HG03097 (cell line): ENCODE measurements around the gene ODAD4.
"Not testable (repeated sequence)": the region's sequence is repeated elsewhere in the genome, so short reads cannot be mapped to it uniquely, and the experiment has no call there.

Source experiments
- ATAC-seq: cut with Tn5 transposase; IDR thresholded peaks from one replicate; pipeline ENCODE4 v1.9.1; 2021; ENCODE audit not compliant: unreplicated experiment, low FRiP score

The ODAD4 gene

DNA sequence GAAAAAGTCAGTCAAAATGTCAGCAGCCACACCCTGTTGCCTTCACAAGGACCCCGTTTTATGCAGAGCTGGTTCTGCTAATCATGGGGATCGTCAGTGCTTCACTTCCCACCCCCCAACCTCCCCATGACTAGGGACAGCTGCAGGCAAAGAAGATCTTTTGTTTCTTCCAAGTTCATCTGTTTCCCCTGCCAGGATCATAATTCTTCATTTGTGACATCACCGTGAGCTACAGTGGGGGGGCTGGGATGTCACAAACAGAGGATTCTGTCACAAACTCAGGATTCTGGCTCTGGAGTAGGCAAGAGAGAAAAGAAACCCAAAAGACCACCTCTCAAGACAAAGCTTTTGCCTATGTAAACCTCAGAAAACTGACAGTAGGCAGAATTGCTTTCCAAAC, 62.2 kb downstream of the ODAD4 start:
- ATAC-seq = no peak

DNA sequence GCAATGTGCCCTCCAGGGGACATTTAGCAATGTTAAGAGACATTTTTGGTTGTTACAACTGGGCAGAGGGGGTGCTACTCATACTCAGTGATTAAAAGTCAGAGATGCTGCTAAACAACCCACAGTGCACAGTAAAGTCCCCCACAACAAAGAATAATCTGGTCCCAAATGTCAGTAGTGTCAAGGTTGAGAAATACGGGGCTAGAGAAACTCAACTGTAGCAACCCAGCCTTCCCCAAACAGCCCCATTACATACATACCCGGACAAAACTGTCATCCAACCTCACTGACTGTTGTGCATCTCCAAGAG, 66.4 kb downstream of the ODAD4 start:
- no peak for ATAC-seq

DNA sequence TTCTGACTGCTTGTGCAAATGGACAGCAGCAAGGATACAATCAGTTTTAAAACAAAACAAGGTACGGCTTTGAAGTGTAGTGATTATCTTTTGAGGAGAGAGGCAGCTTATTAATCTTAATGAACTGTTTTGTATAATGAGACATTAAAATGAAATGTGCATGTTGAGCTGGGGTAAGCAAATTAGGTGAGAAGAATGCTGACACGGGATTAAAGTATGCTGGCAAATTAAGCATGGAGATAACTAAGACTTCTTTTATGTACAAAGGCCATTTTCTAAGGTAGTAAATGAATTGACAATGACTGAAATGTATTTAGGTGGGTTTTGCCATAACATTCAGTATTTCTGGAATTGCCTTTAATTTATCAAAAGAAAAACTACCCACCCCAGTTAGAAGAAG, 68.1 kb downstream of the ODAD4 start:
- ATAC-seq = no peak

DNA sequence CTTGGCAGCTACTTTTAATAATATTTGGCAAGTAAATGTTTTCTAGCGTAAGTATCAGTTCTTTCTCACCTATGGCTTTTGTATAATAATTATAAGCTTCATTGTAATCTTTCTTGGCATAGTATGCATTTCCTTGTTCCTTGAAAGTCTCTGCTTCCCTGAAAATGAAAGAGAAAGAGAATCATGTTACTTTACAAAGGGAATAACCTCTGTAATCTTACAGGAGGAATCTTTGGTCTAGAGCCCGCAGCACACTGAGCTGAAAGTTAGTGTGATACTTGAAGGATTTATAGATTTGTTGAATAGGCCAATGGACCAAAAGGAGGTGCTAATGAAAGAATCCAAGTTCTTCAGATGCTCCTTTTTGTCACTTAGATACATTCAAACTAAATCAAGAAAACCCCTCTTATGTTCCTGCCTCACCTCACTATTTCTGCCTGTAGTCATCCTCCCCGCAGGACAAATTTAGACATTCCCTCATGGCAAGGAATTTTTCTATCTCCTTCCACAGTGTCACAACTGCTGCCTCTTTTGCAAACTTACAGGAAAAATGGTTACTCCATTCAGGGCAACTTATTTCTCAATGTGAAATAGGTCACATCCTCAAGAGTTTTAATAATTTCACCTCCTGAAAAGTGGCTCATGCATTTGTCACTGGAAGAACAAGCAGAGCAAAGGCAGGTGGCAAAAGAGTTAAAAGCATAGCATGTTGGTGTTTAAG, 70.2 kb downstream of the ODAD4 start:
- no peak for ATAC-seq

DNA sequence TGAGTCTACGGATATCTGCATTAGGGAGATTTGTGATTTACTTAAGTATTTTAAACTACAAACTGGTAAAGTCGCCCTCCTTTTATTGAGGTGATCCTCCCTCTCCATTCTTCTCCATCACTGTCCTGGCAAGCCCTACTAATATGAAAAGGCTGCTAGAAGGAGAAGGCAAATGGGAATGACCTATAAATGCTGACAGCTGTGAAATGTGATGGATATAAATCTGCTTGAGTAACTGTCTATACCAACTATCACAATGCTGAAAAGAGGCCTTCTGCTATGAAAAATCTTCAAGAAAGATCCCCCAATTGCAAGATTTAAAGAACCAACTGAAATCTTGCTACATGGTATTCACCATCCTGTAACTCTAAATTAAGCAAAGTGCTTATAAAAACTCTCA, 71.3 kb downstream of the ODAD4 start:
- no peak for ATAC-seq

DNA sequence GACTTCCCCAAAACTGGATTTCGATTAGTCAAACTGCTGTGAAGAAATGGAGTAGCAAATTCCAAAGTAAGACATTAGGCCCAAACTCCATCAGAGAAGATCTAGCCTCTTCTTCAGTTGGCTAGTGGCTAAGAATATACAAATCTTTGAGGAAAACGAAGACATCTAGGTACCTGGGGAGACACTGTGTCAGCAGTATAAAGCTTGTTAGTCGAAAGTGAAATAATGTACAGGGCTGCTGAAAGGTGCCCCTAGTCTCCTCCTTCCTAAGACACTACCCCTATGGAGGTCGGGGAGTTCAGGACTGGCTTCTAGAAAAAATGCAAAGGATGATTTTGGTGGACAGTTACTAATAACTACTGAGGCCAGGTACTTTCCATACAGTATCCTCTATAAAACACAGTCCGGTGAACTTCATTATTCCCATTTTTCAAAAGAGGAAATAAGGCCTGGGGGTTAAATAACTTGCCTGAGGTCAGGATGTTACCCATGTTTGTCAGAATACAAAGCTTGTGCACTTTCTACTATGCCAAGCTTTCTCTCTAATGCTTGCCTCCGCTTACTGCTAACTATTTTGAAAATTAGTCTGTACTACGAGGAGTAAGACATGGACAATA, 71.9 kb downstream of the ODAD4 start:
- ATAC-seq = no peak

DNA sequence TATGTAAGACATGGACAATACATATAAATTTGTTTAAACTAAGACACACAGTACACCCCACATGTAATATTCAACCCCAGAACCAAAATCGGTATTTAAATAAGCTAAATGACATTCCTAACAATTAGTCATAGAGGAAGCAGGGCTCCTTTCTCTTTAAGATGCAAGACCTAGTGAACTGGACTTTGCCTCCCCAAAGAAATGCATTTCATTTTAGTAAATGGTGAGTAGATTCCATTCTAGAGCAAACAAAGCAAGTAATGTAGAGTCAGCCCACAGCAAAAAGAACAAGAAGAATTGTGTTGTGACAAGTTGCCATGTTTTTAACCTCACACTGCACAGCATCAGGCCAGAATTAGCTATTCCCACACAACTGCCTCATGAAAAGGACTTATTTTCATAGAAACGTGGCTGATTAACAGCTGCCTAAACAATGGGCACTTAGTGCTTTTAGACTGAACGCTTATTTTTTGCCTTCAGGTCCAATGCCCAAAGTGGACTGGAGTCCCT, 72.4 kb downstream of the ODAD4 start:
- ATAC-seq = no peak

DNA sequence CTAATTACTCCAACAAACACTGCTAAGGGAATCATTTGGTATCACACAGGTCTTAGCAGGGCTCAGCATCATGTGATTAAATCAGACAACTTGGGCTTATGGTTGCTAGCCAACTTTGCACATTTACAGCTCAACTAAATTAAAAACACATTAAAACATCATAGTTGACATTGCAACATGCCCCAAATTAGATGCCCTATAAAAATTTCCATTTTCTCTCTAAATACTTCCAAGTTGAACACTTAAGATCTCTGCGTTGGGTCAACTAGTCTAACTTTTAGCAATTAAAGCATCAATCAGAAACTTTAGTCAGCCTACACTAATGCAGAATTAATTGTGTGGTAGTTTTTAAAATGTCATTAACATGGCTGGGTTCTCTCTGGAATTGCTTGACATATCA, 74.7 kb downstream of the ODAD4 start:
- no peak for ATAC-seq

DNA sequence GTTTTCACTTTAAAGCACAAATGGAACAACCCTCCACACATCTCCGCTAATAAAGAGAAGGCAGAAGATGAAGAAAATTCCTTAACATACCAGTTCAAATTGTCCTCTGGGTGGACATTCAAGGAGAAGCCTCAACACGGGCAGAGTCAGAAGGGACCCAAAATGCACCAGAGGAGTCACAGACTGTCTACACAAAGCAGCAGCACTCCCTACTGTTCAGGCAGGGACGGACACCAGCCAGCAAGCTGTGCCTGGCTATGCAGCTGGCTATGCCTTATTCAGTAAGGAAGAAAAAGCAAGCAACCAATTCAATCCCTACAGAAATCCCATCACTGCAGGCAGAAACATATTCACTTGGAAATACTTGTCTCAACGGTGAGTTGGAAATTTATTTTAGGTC, 78.8 kb downstream of the ODAD4 start:
- ATAC-seq = no peak

DNA sequence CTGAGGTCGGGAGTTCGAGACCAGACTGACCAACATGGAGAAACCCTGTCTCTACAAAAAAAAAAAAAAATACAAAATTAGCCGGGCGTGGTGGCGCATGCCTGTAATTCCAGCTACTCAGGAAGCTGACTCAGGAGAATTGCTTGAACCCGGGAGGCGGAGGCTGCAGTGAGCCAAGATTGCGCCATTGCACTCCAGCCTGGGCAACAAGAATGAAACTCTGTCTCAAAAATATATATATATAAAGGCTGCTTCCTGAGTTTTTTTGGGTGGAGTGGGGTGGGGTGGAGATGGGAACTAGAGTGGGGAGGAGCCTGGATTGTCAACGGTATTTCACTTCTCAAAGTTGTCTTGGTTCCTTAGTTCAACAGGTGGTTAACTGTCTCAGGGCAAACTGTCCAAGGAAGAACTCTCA, 79.9 kb downstream of the ODAD4 start:
- not testable (repeated sequence) for ATAC-seq

DNA sequence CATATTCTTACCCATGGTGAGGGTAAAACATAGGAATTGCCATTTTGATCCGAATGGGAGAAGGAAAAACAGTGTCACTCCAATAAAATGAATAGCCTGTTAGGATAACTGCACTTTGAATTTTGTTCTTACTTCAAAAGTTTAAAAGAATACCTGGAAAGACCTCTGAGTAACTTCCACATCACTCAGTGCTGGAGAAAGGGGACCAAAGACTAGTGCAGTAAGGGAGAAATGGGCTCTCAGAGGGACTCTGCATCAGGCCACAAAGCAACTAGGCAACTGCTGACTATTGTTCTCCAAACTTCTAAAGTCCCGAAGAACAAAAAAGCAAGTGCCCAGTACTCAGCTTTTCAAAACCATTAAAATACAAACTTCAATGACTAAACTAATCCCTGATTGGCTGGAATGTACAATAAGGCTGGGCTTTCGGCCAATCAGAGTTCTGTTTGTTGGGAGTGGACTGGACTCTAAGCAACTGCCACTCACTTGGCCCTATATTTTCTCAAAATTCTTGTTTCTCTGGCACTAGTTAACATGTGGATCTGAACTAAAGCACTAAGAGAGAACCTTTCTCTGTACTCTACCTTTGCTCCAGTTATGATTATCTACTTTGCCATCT, 80.6 kb downstream of the ODAD4 start:
- ATAC-seq = no peak

DNA sequence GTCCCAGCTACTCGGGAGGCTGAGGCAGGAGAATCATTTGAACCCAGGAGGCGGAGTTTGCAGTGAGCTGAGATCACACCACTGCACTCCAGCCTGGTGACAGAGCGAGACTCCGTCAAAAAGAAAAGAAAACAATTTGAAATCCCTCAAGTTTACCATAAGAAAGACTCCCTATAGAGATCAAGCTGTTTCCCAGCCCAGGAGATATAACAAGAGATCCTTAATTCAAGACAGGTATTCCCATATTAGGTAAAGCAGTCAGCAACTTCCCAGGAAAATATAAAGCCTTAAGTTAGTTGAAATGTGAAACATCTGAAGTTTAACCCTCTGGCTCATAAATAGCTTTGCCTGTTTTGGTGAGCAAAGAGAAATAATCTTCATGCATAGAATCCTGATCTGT, 81.9 kb downstream of the ODAD4 start:
- ATAC-seq = not testable (repeated sequence)

DNA sequence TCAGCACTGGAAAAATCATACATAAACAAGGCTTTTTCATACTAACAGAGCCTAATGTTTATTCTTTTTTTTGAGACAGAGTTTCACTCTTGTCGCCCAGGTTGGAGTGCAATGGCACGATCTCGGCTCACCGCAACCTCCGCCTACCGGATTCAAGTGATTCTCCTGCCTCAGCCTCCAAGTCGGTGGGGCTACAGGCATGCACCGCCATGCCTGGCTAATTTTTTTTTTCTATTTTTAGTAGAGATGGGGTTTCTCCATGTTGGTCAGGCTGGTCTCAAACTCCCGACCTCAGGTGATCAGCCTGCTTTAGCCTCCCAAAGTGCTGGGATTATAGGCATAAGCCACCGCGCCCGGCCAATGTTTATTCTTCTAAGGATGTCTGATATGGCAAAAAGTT, 83.3 kb downstream of the ODAD4 start:
- ATAC-seq = not testable (repeated sequence)
